Lung microvascular endothelial cell (primary cell): ENCODE data around the gene ARHGAP40. TPM values are rescaled to one million over a fixed set of nuclear protein-coding genes. Genes with fewer than 3 reads are reported as not detected.
"Not testable (repeated sequence)": the region's sequence is repeated elsewhere in the genome, so short reads cannot be mapped to it uniquely, and the experiment has no call there.

ENCODE experiments used
- DNase-seq, 2 donors: peaks; one replicate each; pipeline versions ENCODE4 v3.0.0 to v3.0.0-alpha.2; 2010; ENCODE audit warnings: low read depth in 2 of 2
- total RNA-seq: library from RNA; depleted of rRNA; stranded (reverse); fragments of >200 nt; gene quantifications from 2 replicates; pipeline ENCODE4 v1.2.1, GENCODE V29; 2014

Gene ARHGAP40
- total RNA-seq, 1 donor from 2014 or later: not detected

DNA sequence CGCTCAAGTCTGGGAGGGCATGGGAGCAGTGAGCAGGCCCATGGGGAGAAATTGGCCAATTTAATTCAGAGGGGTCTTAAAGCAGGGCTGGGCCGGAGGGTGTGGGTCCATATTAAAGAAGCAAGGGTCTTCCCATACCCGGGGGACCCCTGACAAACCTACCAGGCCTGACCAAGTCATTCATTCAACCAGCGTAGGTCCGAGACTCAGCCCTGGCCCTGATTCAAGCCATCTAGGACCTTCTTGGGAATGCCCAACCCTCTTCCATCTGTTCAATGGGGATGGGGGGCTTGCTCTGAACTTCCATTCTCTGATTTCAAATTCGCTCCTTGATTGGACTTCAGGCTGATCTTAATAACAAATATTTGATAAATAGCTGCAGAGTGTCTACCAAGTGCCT is 13.3 kb upstream of the ARHGAP40 start:
- DNase-seq: no peak

DNA sequence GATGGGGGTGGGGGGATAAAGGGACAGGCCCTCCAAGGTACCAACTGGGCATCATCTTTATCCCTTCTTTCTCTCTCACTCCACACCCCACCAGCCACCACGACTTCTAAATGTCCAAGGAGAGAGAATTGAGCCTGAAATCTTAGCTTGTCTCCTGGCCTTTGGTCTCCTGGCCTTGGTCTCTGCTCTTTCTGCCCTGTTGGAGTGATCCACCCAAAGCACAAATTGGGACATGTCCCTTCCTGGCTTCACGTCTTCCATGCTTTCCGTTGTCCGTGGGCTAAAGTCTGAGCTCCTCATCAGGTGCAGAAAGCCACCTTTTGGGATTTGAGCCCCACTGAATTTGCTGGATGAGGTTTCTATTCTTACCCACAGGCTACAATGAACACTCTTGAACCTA is 12.3 kb upstream of the ARHGAP40 start:
- DNase-seq: no peak

DNA sequence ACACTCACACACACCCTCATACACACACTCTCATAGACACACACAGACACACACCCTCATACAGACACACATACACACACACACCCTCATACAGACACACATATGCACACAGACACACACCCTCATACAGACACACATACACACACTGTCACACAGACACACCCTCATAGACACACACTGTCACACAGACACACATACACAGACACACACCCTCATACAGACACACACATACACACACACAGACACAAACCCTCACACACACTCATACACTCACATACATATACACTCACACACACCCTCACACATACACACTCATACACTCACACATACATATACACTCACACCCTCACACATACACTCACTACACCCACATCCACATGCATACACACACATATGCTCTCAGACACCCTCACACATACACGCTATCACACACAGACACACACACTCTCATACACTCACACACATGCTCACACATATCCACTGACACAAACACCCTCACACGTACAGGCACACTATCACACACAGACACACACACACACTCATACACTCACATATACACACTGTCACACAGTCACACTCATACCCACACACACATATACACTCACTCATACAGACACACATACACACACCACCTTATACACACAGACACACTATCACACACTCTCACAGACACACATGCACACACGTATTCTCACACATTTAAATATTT is 11.5 kb upstream of the ARHGAP40 start:
- no peak for DNase-seq

- DNase-seq: no peak
Observed at GRCh38 chr20:38590676-38591473, 10.7 kb upstream of the ARHGAP40 start.

DNA sequence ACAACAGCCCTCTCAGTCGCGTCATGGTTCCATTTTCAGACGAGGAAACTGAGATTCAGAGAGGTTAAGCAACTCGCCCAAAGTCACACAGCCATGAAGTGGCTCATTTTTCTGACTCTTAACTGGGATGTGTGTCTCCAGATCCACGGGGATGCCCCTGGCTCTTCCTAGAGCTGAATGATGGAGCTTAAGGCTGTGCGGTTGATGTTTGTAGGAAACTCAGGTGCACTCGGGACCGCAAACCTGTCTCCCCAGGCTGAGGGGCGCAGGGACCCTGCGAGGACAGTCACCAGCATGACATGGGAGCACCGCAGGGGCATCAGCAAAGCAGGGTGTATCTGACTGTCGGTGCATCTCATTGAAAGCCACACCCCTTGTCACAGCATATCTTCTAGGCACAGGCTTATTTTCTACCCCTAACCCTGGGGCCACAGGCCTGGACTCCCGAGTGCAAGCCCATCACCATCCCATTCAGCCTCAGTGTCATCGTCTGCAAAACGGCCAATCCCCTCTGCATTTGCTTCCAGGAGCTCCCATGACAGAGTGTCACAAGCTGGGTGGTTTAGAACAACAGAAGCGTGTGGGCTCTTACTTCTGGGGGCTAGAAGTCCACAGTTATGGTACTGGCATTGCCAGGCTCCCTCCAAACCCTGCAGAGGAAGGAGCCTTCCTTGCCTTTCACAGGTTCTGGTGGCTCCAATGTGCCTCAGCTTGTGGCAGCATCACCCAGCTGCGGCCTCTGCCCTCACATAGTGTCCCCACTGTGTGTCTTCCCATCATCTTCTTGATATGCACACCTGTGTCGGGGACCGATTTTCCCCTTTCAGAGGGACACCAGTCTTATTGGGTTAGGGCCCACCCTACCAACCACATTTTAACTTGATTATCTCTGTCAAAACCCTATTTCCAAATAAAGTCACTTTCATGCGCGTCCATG is 9.9 kb upstream of the ARHGAP40 start:
- no peak for DNase-seq

GRCh38 chr20:38592411-38592790 is 9.2 kb upstream of the ARHGAP40 start:
- not testable (repeated sequence) for DNase-seq

DNA sequence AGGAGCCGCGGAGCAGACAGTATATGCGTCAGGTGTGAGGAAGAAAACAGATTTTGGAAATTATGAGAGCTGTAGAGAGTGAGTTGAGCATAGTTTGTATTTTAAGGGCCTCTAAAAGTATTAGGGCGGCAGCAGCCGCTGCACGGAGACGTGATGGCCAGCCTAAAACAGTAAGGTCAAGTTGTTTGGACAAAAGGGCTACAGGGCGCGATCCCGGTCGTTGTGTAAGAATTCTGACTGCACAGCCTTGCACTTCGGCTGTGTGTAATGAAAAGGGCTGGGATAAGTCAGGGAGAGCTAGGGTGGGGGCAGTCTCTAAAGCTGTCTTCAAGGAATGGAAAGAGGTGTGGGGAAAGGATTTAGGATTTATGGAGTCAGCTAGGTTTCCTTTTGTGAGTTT is 7.3 kb upstream of the ARHGAP40 start:
- DNase-seq: not testable (repeated sequence)

DNA sequence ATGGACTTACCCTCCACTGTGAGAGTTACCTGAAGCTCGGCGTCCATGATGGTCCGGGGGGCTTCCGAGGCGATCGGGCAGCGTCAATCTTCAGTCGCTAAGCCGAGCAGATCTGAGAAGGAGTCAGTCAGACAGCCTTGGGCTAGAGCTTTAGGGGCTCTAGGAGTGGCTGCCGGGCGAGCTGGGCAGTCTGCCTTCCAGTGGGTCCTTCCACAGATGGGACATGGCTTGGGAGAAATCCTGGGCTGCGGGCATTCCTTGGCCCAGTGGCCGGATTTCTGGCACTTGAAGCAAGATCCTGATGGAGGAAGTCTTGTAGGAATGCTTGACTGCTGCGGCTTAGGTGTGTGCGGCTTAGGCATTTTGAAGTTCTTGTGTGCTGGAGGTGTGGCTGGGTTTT is 5.7 kb upstream of the ARHGAP40 start:
- DNase-seq: not testable (repeated sequence)

- peak; percentile 17 to 48 for DNase-seq
Observed at GRCh38 chr20:38599410-38599882, 2.2 kb upstream of the ARHGAP40 start.

DNA sequence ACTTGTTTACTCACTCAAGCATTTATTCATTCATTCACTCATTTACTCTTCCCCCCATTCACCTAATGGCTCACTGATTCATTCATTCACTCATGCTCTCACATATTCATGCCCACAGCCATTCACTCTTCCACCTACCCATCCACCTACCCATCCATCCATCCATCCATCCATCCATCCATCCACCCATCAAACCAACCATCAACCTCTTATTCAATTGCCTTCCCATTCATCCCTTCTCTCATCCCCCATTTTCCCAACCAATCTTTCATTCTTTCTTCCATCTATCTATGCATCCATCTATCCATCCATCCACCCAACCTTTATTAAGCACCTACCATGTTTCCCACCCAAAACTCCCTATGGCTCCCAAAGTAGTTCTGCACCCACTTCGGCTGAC is 1.6 kb upstream of the ARHGAP40 start:
- DNase-seq: no peak

- DNase-seq: peak in 1 of 2 donors; percentile 22
Observed at GRCh38 chr20:38602185-38602581, 574 bp downstream of the ARHGAP40 start.

DNA sequence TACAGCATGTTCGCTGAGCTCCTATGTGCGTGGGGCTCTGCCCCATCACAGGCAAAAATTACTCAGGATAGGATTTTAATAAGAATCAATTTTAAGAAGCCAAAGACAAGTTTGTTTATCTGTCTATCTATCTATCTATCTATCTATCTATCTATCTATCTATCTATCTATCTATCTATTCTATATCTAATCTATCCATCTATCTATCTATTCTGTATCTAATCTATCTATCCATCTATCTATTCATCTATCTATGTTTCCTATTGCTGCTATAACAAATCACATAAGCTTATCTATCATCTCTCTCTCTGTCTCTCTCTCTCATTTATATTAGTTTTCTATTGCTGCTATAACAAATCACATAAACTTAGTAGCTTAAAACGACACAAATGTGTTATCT is 1.7 kb downstream of the ARHGAP40 start:
- DNase-seq: no peak

DNA sequence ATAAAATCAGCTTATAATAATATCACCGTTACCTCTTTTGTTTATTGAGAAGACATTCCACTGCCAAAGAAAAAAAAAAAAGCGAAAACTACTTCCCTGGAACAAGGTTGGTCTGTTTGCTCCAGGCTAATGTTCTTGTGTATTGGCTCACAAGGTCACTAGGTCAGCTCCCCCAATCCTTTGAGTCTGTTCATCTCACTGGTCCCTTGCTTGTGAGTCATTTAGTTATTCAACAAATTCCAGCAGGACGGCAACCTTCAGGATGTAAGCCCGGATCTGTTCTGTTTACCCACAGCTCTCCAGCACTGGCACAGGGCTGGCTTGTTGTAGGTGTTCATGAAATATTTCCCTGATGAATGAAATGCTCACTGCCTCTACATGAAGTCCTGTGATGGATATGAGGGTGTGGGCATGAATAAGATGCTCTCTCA is 3.3 kb downstream of the ARHGAP40 start:
- DNase-seq: peak; percentile 78 to 89

DNA sequence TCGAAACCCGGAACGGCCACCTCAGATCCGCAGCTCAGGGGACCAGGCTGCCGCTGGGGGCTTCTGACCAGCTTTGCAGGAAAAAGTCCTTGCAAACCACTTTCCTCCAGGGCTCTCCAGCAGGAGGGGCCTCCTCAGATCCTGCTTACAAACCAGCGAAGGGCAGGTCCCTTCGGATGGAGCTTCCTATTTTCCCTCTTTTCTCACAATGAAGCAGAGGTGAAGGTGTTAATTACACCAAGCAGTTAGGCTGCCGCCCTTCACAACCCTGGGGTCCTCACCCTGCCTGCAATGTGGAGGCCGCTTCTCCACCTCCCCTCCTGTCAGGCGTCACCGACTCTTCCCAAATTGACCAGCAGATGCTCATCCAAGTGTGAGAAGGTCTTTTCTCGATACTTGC is 5.7 kb downstream of the ARHGAP40 start:
- DNase-seq: no peak

DNA sequence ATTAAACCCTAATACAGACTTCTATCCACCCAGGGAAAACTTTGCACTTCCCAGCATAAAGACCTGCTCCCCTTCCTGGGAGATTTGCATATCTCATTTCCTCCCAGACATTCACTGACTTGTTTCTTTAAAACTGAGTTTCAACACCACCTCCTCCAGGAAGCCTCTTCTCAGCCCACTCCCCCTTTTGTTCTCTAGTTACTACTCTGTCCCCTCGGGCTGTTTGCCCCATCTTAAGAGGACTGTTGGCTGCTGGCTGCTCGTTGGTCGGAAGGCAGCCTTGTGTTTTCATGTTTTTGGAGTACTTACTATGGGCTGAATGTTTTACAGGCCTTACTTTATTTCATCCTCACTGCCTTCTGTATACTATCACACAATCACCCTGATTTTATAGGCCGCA is 6.6 kb downstream of the ARHGAP40 start:
- no peak for DNase-seq

- no peak for DNase-seq
Observed at GRCh38 chr20:38609815-38610214, 8.2 kb downstream of the ARHGAP40 start.

DNA sequence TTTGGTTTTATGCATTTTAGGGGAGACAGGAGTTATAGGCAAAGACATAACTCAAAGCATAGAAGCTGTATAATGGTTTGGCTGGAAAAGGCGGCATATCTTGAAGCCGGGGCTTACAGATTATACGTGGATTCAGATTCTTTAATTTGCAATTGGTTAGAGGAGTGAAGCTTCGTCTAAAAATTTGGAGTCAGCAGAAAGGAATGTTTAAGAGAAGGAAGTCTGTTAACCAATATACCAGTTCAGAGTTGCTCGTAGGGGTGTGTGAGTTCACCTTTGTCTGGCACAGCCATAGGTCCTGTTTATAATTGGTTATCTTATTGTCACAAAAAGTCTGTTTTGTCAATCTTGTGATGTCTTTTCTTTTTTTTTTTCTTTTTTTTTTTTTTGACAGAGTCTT is 8.9 kb downstream of the ARHGAP40 start:
- no peak for DNase-seq

- DNase-seq: no peak
Observed at GRCh38 chr20:38612751-38613515, 11.3 kb downstream of the ARHGAP40 start.

DNA sequence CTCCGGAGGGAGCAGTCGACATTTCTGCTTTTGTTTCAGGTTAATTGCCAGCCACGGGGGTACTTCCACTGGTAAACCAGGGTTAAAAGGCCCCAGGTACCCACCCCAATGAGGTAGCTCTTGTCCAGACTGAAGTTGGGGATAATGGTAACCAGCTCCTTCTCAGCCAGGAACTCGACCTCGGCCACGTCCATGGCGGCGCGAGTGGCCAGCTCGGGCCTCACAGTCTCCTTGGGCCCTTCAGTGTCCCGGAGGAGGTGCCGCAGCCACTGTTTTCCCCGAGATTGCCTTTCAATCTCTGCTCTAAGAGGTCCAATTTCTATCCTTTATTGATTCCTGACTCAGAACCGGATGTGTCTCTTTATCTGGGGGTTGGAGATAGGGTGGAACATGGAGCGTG is 13.7 kb downstream of the ARHGAP40 start:
- no peak for DNase-seq

DNA sequence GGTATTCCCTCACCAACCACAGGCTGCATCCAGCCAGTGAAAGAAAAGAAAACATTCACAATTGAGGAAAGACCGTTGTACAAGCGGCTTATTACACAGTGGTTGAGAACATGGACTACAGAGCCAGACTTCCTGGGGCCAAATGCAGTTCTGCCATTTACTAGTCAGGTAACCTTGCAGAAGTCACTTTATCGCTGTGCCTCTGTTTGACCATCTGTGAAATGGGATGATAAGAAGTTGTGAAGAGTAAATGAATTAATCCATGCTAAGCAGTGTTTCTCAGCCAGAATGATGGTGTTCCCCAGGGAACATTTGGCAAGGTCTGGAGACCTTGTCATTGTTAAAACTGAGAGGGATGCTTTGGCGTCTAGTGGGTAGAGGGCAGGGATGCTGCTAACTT is 14.8 kb downstream of the ARHGAP40 start:
- DNase-seq: no peak
